Measurements from ENCODE around the gene CCDC34. TPM values are rescaled to one million over a fixed set of nuclear protein-coding genes. Genes with fewer than 3 reads are reported as not detected.
A peak's percentile ranks its signal among the peaks of the same experiment; 100 is the strongest.

Gene CCDC34
- total and polyA plus RNA-seq, 2 experiments from 2014 or later = 10.1 to 56.0 TPM

- TF ChIP-seq ZNF462 (CRISPR knock-in tag; IDR thresholded peaks at IDR 0.05) = no peak
- no peak for TF ChIP-seq POLR2AphosphoS5 (IDR thresholded peaks at IDR 0.05; ENCODE audit: low read depth)
- TF ChIP-seq EZH2phosphoT487 (IDR thresholded peaks at IDR 0.05; ENCODE audit: unreplicated experiment) = no peak
- no peak for TF ChIP-seq NANOG (IDR thresholded peaks at IDR 0.05; ENCODE audit: borderline replicate concordance)
- no peak for TF ChIP-seq STAT1 (IDR thresholded peaks at IDR 0.05; ENCODE audit: unreplicated experiment)
- no peak for TF ChIP-seq ZNF331 (CRISPR knock-in tag; IDR thresholded peaks at IDR 0.05; ENCODE audit: low read depth)
- TF ChIP-seq ETS1 (IDR thresholded peaks at IDR 0.05) = no peak
Observed at GRCh38 chr11:27371489-27371888, 8.5 kb upstream of the CCDC34 start (continued).

GRCh38 chr11:27370374-27370773 is 7.4 kb upstream of the CCDC34 start:
- no peak overlapping the region for H3K4me3 Mint-ChIP-seq
- H3K4me3 ChIP-seq = no peak overlapping the region
- H3K4me1 Mint-ChIP-seq = no peaks in the 10 kb centered on the region
- H3K27ac Mint-ChIP-seq = no peak overlapping the region
- H3K9me2 ChIP-seq (ENCODE audit: insufficient read depth) = no peaks in the 10 kb centered on the region
- peaks cover 8% of the 10 kb centered on the region for H3K4me1 ChIP-seq (ENCODE audit: insufficient read depth)
- no peaks in the 10 kb centered on the region for H3K27me3 ChIP-seq (ENCODE audit: insufficient read depth)
- H3K79me2 ChIP-seq (replicated peaks; ENCODE audit: insufficient read depth) = no peaks in the 10 kb centered on the region
- DNase-seq (ENCODE audit: low spot score) (peak; percentile 31), ATAC-seq (peak; percentile 44; the same call in 2 of the 3 replicates)
- H2AFZ ChIP-seq = no peak overlapping the region
- H3K4me2 ChIP-seq = no peak overlapping the region
- no peak for TF ChIP-seq EZH2phosphoT487 (IDR thresholded peaks at IDR 0.05; ENCODE audit: unreplicated experiment)
- no peak for TF ChIP-seq ZNF331 (CRISPR knock-in tag; IDR thresholded peaks at IDR 0.05; ENCODE audit: low read depth)
- TF ChIP-seq ZNF114 (CRISPR knock-in tag; IDR thresholded peaks at IDR 0.05) = no peak
- peak overlapping the region; percentile 34; the same call in 1 of the 2 replicates for H3K27ac ChIP-seq (ENCODE audit: low read depth)
- peaks cover 41% of the 10 kb centered on the region; the same call in 1 of the 2 replicates for H3K36me3 ChIP-seq (ENCODE audit: insufficient read depth)
- no peaks in the 10 kb centered on the region for H3K27me3 Mint-ChIP-seq (ENCODE audit: insufficient read depth, low read depth, poor library complexity)
- H3F3A ChIP-seq (replicated peaks; ENCODE audit: low read depth) = no peaks in the 10 kb centered on the region
- H4K20me1 ChIP-seq (replicated peaks; ENCODE audit: insufficient read depth) = peaks cover 4% of the 10 kb centered on the region
- H3K36me3 Mint-ChIP-seq (ENCODE audit: low read depth) = peaks cover 25% of the 10 kb centered on the region; the same call in 2 of the 3 replicates
- H3K9me3 Mint-ChIP-seq = no peaks in the 10 kb centered on the region

Measured in GM23338 (cell line).